Astrocyte (in vitro differentiated cells and primary cell): ENCODE data around the gene LDAH.
A peak's percentile ranks its signal among the peaks of the same experiment; 100 is the strongest.

Source experiments
- CTCF ChIP-seq: IDR thresholded peaks from 2 replicates; pipeline ENCODE4 v1.5.1; 2011; ENCODE audit warnings: low read depth, mild to moderate bottlenecking, inconsistent platforms, low read length, moderate library complexity; ENCODE audit not compliant: insufficient read depth
- EZH2 ChIP-seq: IDR thresholded peaks from 2 replicates; pipeline ENCODE4 v1.6.1; 2012; ENCODE audit warnings: mild to moderate bottlenecking, low read length, inconsistent platforms; ENCODE audit not compliant: insufficient read depth

DNA sequence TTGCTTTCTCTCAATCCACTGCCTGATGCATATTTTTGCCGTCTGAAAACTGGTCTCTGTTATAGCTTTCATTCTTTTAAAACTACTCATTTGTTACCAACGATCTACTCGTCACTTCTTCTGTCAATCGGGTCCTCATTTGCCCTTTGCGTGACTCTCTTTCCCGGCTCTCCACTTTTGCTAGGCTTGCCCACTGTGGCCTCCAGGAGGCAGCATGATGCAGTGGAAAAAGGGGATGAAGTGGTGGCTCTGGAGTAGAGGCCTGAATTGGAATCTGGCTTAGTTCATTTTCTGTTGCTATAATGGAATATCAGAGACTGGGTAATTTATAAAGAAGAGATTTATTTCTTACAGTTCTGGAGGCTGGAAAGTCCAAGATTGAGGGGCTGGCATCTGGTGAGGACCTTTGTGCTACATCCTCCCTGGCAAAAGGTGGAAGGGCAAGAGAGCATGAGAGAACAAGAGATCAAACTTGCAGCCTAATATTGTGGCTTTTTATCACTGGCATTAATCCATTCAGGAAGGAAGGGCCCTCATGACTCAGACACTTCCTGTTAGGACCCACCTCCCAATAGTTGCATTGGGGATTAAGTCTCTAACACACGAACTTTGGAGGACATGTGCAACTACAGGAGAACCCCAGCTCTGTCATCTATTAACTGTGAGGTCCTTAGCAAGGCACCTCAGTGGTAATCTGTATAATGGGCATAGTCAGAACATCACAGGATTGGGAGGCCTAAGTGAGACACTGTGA lies 140.6 kb downstream of the LDAH start:
- TF ChIP-seq CTCF (peak; percentile 53), EZH2 (no peak)
